GM12878 (cell line): ENCODE data around the gene TM4SF4. TPM values are rescaled to one million over a fixed set of nuclear protein-coding genes. Genes with fewer than 3 reads are reported as not detected.

ENCODE experiments used
- ATAC-seq: fragments of 200-7000 bp; cut with Tn5 transposase; 3 replicates; pipeline ENCODE4 v1.9.1; 2020; ENCODE audit warnings: mild to moderate bottlenecking, moderate library complexity
- BruUV-seq: library from RNA; stranded (reverse); fragments of 400-500 nt; replicated peaks from 2 replicates; lab custom pipeline; 2021; lab: Mats Ljungman, UMichigan
- CTCF ChIA-PET: fragments of 300-600 bp; sonication (Branson Sonifier 250); formaldehyde crosslinking; extraction: SDS; loops from one replicate; lab custom pipeline; 2021; ENCODE audit warnings: inconsistent platforms; lab: Yijun Ruan, JAX
- POLR2A ChIA-PET: fragments of 350-600 bp; formaldehyde crosslinking; extraction: SDS; loops from one replicate; lab custom pipeline; 2021; ENCODE audit warnings: inconsistent platforms; lab: Charles Lee
- RAD21 ChIA-PET: fragments of 300-600 bp; sonication (Branson Sonifier 250); formaldehyde crosslinking; loops from one replicate; lab custom pipeline; 2023; ENCODE audit warnings: antibody characterized with exemption; ENCODE audit not compliant: unreplicated experiment; lab: Charles Lee
- SMC1A ChIA-PET: fragments of 300-600 bp; sonication (Branson Sonifier 250); formaldehyde crosslinking; loops from one replicate; lab custom pipeline; 2023; ENCODE audit not compliant: unreplicated experiment, uncharacterized antibody; lab: Charles Lee
- DNase-seq: peaks from one replicate; pipeline ENCODE4 v3.0.0-alpha.2; 2011; ENCODE audit warnings: low read depth, low spot score
- FAIRE-seq: peaks from 3 replicates; lab custom pipeline; 2011; peaks lifted over from hg19 to GRCh38; lab: Jason Lieb, UNC
- H2AFZ ChIP-seq: 2 replicates; pipeline ENCODE4 v1.6.0; 2011; ENCODE audit warnings: low read depth, low read length, control low read depth; ENCODE audit not compliant: control insufficient read depth
- H3K27ac ChIP-seq: 2 replicates; pipeline ENCODE4 v1.5.1; 2011; ENCODE audit warnings: control low read depth; ENCODE audit not compliant: control insufficient read depth, insufficient read depth
- H3K27me3 ChIP-seq, 2 experiments: replicated peaks in 1 of 2; 2 replicates each; pipeline versions ENCODE4 v1.6.0 to v1.6.1; 2011; ENCODE audit warnings: low read length in 1 of 2; ENCODE audit not compliant: control insufficient read depth in 2 of 2, insufficient read depth in 2 of 2
- H3K36me3 ChIP-seq, 2 experiments: 2 replicates each; pipeline ENCODE4 v1.5.1; 2011; ENCODE audit warnings: low read length in 1 of 2; ENCODE audit not compliant: control insufficient read depth in 2 of 2, insufficient read depth in 2 of 2
- H3K4me1 ChIP-seq: 2 replicates; pipeline ENCODE4 v1.6.1; 2011; ENCODE audit warnings: mild to moderate bottlenecking, low read length, moderate library complexity, mixed read lengths; ENCODE audit not compliant: control insufficient read depth, insufficient read depth
- H3K4me2 ChIP-seq: 2 replicates; pipeline ENCODE4 v1.6.0; 2011; ENCODE audit warnings: control low read depth; ENCODE audit not compliant: control insufficient read depth, insufficient read depth
- H3K4me3 ChIP-seq: fragments of 200-600 bp; sonication (generic); 2 replicates; pipeline ENCODE4 v1.5.1; 2016
- H3K79me2 ChIP-seq: 2 replicates; pipeline ENCODE4 v1.6.0; 2011; ENCODE audit warnings: low read length; ENCODE audit not compliant: control insufficient read depth, insufficient read depth
- H3K9ac ChIP-seq: 2 replicates; pipeline ENCODE4 v1.8.0; 2011; ENCODE audit warnings: low read length, control low read depth, mixed read lengths; ENCODE audit not compliant: control insufficient read depth, insufficient read depth
- H3K9me3 ChIP-seq: replicated peaks from 3 replicates; pipeline ENCODE4 v1.5.1; 2011; ENCODE audit warnings: mild to moderate bottlenecking, low read length; ENCODE audit not compliant: control insufficient read depth, insufficient read depth
- H4K20me1 ChIP-seq: 2 replicates; pipeline ENCODE4 v1.6.0; 2011; ENCODE audit not compliant: control insufficient read depth, insufficient read depth
- CTCF ChIP-seq, 3 experiments: IDR thresholded peaks in 2 of 3; conservative IDR thresholded peaks in 1 of 3; 2 replicates each; pipeline ENCODE4 v1.5.1; 2011; ENCODE audit warnings: low read depth in 3 of 3, low read length in 3 of 3, mild to moderate bottlenecking in 3 of 3, control low read depth in 2 of 3, moderate library complexity in 2 of 3, inconsistent platforms in 1 of 3, mixed read lengths in 1 of 3; ENCODE audit not compliant: control insufficient read depth in 2 of 3, insufficient read depth in 1 of 3; ENCODE audit errors: extremely low read depth in 1 of 3
- HCFC1 ChIP-seq: fragments of 150-350 bp; IDR thresholded peaks from 2 replicates; pipeline ENCODE4 v1.6.1; 2014; ENCODE audit warnings: low read length
- JUNB ChIP-seq: IDR thresholded peaks from 2 replicates; pipeline ENCODE4 v1.6.1; 2016; ENCODE audit warnings: antibody characterized with exemption, mild to moderate bottlenecking
- PKNOX1 ChIP-seq: fragments of 450-650 bp; IDR thresholded peaks from 2 replicates; pipeline ENCODE4 v1.6.1; 2016; ENCODE audit warnings: mild to moderate bottlenecking
- ZNF384 ChIP-seq: IDR thresholded peaks from 2 replicates; pipeline ENCODE4 v1.6.1; 2012; ENCODE audit warnings: low read depth, mild to moderate bottlenecking, low read length, improper control_type of control experiment, borderline replicate concordance
- WGBS: methylation state at CpG from one replicate; pipeline ENCODE4 v1.1.6; 2016; ENCODE audit warnings: low lambda C conversion rate; ENCODE audit not compliant: insufficient replicate concordance, insufficient coverage; ENCODE audit errors: missing lambda C conversion rate; 5-methylcytosine and 5-hydroxymethylcytosine counted together
- in situ Hi-C: fragments of 300-500 bp; cut with MboI; formaldehyde crosslinking; loops from 9 replicates; pipeline ENCODE4 v1.14.3; 2018; ENCODE audit warnings: mixed read lengths
- intact Hi-C: fragments of 100-400 bp; cut with micrococcal nuclease; formaldehyde crosslinking; loops from one replicate; pipeline ENCODE4 v1.14.2; 2022; ENCODE audit not compliant: unreplicated experiment
- polyA plus RNA-seq, 11 experiments: library from polyadenylated mRNA; depleted of rRNA in 4 of 11; unstranded in 6 of 11; stranded (reverse) in 5 of 11; fragments of >200 nt; fragmentation: Nextera tagmentation in 4 of 11; fragmentation: Illumina TruSeq in 1 of 11; extraction: Ambion mirVana in 4 of 11; extraction: Trizol in 1 of 11; gene quantifications; 1 replicate in 1 of 11; 2 replicates in 10 of 11; pipeline versions ENCODE4 v1.2.1 to v1.2.3, GENCODE V29; 2011 to 2016; ENCODE audit warnings: inconsistent platforms in 2 of 11, missing spikeins in 2 of 11, low read depth in 1 of 11
- total RNA-seq, 4 experiments: library from RNA; depleted of rRNA in 3 of 4; stranded (reverse); fragments of >200 nt in 3 of 4; fragmentation: Illumina TruSeq in 1 of 4; extraction: Trizol in 1 of 4; gene quantifications; 2 replicates each; pipeline versions ENCODE4 v1.2.1 to v1.2.3, GENCODE V29; 2013 to 2021
- TF ChIP-seq, protein P1 (sequence below): fragments of 450-650 bp; IDR thresholded peaks from 2 replicates; pipeline ENCODE4 v1.6.1; 2017; ENCODE audit warnings: mild to moderate bottlenecking, moderate library complexity

TM4SF4 gene
- total and polyA plus RNA-seq, 10 of the 15 experiments (the other 5 are each of a cell fraction or from before 2014, with no cell fraction given): 0.06 to 1.3 TPM; not detected in 8

GRCh38 chr3:149487598-149488197, 13.2 kb downstream of the TM4SF4 start:
- FAIRE-seq: no peak
- TF ChIP-seq, protein P1, sequence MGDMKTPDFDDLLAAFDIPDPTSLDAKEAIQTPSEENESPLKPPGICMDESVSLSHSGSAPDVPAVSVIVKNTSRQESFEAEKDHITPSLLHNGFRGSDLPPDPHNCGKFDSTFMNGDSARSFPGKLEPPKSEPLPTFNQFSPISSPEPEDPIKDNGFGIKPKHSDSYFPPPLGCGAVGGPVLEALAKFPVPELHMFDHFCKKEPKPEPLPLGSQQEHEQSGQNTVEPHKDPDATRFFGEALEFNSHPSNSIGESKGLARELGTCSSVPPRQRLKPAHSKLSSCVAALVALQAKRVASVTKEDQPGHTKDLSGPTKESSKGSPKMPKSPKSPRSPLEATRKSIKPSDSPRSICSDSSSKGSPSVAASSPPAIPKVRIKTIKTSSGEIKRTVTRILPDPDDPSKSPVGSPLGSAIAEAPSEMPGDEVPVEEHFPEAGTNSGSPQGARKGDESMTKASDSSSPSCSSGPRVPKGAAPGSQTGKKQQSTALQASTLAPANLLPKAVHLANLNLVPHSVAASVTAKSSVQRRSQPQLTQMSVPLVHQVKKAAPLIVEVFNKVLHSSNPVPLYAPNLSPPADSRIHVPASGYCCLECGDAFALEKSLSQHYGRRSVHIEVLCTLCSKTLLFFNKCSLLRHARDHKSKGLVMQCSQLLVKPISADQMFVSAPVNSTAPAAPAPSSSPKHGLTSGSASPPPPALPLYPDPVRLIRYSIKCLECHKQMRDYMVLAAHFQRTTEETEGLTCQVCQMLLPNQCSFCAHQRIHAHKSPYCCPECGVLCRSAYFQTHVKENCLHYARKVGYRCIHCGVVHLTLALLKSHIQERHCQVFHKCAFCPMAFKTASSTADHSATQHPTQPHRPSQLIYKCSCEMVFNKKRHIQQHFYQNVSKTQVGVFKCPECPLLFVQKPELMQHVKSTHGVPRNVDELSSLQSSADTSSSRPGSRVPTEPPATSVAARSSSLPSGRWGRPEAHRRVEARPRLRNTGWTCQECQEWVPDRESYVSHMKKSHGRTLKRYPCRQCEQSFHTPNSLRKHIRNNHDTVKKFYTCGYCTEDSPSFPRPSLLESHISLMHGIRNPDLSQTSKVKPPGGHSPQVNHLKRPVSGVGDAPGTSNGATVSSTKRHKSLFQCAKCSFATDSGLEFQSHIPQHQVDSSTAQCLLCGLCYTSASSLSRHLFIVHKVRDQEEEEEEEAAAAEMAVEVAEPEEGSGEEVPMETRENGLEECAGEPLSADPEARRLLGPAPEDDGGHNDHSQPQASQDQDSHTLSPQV: no peak
- TF ChIP-seq ZNF384 (no peak), HCFC1 (no peak), PKNOX1 (no peak), JUNB (no peak), CTCF (IDR thresholded peaks at IDR 0.05 in 2 of 3, conservative IDR thresholded peaks at IDR 0.05 in 1 of 3; ENCODE audit: control insufficient read depth in 2 of 3, extremely low read depth in 1 of 3, insufficient read depth in 1 of 3, low read depth in 3 of 3, low read length in 3 of 3) (peak; percentile 56 to 88 (median 87))

More at GRCh38 chr3:149487598-149488197, 13.2 kb downstream of the TM4SF4 start:
- DNase-seq (no peak), ATAC-seq (peak; percentile 96)
- no peaks in the 10 kb centered on the region for H3K27me3 ChIP-seq
- in situ Hi-C loops (loop anchor here (10.0 kb wide), 1 partner anchor 363 kb away; the partner anchor contains the start of gene HPS3), intact Hi-C loops (no loop called here)
- H3K4me1 ChIP-seq: no peaks in the 10 kb centered on the region
- no TSS peak for BruUV-seq
- no peaks in the 10 kb centered on the region for H3K9me3 ChIP-seq
- WGBS: 2% methylated on average over 6 of the region's 6 CpGs
- no peak overlapping the region for H3K4me2 ChIP-seq
- no peak overlapping the region for H3K27ac ChIP-seq
- H3K4me3 ChIP-seq: no peak overlapping the region
- ChIA-PET CTCF (interaction anchor here (1.0 to 6.9 kb wide), 14 partner anchors 8 to 392 kb away, joined by 3 to 51 read pairs (median 4); partner anchors contain the start of gene TM4SF4), RAD21 (interaction anchor here (1.7 kb wide), 1 partner anchor 9 kb away, joined by 6 read pairs; no protein-coding TSS in a partner anchor), SMC1A (interaction anchor here (0.8 kb wide), 1 partner anchor 230 kb away, joined by 4 read pairs; no protein-coding TSS in a partner anchor), POLR2A (no interaction called here)
- H3K9ac ChIP-seq: no peak overlapping the region
- no peaks in the 10 kb centered on the region for H3K79me2 ChIP-seq
- H4K20me1 ChIP-seq: no peaks in the 10 kb centered on the region
- no peak overlapping the region for H2AFZ ChIP-seq
- H3K36me3 ChIP-seq: no peaks in the 10 kb centered on the region
